KBM-7 (cell line): ENCODE measurements around the gene SLC24A3.
"Not testable (repeated sequence)": the region's sequence is repeated elsewhere in the genome, so short reads cannot be mapped to it uniquely, and the experiment has no call there.

ENCODE experiments used
- DNase-seq: peaks from one replicate; pipeline ENCODE4 v3.0.0-alpha.2; 2015
- in situ Hi-C: fragments of 300-500 bp; cut with MboI; formaldehyde crosslinking; loops from 2 replicates; pipeline ENCODE4 v1.14.3; 2020; ENCODE audit warnings: low sequenced_read_pairs, low pct_unique_long_range_greater_than_20kb, mixed read lengths

SLC24A3 gene

DNA sequence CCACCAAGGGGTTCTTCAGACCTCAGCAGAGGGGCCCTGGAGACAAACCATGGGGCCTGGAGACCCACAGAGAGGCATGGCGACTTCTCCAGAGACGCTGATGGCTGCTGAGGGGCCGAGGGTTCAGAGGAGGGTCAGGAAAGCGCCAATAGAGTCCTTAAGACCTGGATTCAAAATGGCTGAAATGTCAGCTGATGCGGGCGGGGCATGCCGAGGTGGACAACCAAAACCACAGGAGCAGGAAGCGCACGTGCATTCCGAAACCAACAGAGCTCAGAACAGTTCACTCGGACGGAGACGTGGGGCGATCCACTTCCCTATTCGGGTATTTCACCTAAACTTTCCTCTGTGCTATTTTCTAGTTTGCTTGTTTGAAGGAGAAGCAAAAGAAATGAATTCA, 445.7 kb downstream of the SLC24A3 start:
- in situ Hi-C loops: no loop called here
- DNase-seq: peak; percentile 37

DNA sequence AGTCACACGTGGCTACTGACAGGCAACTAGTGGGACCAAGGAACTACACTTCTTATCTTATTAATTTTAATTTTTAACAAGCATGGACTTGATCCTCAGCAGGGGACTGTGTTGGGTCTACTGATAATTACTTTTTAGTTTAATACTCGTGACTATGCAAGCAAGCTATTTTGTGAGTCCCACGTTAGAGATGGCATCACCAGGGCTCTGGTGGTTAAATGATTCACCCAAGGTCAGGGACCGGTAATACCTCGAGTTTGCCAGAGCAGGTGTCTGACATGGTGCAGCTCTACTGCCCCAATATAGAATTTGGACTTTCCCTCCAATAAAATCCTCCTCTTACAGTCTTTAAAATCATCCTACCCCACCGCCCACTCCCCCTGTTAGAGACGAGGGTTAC, 447.0 kb downstream of the SLC24A3 start:
- no peak for DNase-seq
- in situ Hi-C loops: no loop called here

DNA sequence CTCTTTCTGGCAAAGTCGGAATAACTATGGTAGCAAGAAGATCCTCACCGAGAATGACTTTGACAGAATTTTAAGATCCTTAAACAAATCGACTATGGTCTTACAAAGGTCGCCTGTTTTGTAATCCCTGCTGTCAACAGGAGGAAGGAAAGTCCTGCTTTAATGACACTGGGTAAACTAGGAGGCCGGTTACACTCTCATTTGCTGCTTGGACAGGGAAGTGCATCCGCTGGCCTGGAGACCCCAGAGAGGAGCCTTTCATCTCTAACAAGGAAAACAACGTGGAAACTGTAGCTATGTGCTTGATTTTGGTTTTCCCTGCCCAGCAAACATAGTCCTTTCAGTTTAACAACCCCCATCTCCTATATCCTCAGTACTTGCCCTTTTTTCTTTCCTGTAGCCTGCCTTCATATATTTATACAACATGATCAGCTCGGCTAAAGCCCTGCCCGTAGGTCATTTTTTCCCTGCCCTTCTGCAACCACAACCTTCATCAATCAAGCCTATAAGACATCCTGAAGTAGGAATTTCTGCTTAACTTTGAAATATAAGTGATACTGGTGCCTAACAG, 448.5 kb downstream of the SLC24A3 start:
- in situ Hi-C loops: no loop called here
- no peak for DNase-seq

DNA sequence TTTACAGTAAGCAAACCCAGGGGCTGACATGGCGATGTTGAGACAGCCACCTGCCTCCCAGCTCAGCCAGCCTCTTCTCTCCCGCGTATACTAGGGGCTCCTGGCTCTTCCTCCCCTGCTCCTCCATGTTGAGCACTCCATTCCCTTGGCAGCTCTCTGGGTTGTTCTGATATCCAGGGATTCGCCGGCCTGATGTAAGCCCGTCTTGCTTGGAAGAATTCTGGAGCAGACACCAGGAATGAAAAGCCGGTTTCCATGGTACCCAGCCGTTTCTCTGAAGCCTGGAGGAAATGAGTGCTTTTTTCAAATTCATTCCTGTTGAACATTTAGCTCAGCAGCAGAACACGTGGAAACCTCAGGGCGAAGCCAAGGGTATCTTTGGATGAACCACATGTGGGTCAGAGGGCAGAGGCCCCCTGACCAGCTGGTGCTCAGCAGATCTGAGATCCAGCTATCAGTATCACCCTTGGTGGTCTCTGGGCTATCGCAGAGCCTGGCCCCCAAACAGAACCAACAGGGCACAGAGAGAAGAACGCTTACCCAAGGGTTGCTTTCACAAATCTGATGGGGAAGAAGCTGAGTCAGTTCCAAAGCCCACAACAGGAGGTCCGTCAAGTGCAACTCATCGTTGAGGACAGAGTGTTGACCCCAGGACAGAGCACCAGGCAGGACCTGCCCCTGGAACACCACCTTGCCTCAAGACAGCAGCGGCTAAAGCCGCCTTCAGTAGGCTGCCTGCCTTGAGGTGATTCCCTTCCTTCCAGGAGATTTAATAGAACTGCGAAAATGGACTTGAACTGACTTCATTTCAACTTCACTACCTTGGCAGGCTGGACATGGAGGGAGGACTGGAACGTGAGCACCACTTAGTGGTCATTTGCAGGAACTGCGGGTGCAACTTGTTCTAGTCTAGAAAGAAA, 449.5 kb downstream of the SLC24A3 start:
- DNase-seq: peak; percentile 68
- in situ Hi-C loops: no loop called here

DNA sequence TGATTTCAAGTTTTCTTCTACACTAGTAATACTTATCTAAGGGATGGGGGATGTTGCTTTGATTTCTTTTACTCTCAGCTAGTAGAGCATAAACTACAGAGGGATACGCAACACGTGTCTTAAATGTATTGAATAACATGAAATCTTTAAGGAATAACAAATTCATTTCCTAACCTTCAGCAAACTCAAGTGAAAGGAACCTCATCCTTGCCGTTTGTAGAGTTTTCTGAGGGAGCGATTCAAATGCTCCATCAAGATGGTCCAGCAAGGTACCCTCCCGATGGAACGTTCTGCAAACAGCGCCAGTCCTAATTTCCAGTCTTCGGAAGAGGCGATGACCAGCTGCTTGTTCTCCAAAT, 450.2 kb downstream of the SLC24A3 start:
- in situ Hi-C loops: no loop called here
- DNase-seq: no peak

DNA sequence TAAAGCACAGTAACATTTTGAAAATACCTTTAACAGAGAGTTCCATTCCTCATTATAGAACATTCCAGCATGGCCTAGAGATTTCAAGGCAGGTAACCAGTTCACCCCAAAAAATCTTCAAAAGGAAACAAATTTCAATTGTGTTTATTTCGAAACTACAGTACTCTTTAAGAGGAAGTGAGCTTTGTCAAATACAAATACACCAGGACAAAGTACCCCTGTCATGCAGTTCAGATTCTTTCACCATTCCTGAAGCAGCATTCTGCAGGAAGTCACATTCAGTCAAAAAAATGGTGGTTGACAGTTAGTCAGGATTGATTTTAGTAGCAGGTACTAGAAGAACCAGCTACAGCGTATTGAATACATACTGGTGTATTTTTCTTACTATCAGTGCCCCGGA, 456.0 kb downstream of the SLC24A3 start:
- no peak for DNase-seq
- in situ Hi-C loops: no loop called here

DNA sequence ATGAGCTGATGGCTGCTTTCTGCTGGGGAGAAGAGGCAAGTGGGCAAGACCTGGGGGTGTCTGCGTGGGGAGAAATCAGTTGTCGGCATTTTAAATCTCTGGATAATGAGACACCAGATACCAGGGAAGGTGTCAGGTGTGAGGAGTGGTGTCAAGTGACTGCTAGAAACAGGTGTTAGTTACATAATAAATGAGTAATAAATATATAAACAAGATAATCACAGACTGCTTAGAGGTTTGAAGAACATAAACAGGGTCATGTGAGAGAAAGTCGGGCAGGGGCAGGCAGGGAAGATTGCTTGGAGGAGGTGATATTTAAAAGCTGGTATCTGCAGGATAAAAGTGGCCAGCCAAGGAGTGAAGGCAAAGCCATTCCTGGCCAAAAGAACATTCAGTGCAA, 458.4 kb downstream of the SLC24A3 start:
- in situ Hi-C loops: no loop called here
- DNase-seq: no peak

DNA sequence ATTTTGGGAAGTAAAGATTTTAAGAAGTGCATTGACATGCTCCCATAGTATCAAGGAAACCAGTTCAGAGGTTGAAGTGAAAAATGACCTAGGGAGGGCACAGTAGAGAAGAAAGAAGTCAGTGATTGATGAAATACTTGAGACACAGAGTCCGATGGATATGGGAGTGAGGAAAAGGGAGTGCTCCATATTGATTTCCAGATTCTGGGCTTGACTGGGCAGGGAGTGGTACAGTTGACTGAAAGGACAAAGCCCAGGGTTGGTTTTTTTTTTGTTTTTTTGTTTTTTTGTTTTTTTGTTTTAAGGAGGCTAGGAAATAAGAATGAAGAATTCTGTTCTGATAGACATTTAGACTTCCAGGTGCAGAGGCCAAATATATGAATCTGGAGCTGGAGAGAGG, 458.9 kb downstream of the SLC24A3 start:
- in situ Hi-C loops: no loop called here
- no peak for DNase-seq

DNA sequence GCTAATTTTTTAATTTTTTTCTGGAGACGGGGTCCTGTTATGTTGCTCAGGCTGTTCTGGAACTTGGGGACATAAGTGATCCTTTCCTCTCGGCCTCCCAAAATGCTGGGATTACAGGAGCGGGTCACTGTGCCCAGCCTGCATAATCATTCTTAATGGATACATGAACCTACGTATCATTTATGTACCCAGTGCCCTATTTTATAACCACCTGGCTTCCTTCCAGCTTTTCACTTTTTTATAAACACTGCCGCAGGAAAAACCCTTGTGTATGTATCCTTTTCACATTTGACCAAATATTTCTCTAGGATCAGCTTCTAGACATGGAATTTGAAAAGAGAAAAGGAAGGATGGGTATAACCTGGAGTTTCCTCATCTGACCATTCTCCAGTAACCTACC, 460.1 kb downstream of the SLC24A3 start:
- in situ Hi-C loops: no loop called here
- DNase-seq: no peak

DNA sequence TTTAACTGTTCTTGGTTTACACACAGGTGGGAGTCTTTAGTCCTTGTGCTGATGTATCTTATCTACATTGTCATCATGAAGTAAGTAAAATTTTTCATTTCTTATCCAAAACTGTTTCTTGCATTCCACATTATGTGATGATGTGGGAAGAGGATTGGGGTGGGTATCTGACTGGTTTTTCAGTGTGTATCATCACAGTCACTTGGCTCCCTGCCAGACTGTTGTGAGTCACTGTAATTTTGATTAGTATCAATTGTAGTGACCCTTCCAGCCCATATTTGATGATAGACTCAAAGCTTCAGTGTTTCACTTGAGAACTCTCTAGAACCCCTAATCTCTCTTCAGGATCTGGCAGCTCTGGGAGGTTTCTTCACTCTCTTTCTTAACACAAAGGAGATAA, 461.1 kb downstream of the SLC24A3 start:
- no peak for DNase-seq
- in situ Hi-C loops: no loop called here

DNA sequence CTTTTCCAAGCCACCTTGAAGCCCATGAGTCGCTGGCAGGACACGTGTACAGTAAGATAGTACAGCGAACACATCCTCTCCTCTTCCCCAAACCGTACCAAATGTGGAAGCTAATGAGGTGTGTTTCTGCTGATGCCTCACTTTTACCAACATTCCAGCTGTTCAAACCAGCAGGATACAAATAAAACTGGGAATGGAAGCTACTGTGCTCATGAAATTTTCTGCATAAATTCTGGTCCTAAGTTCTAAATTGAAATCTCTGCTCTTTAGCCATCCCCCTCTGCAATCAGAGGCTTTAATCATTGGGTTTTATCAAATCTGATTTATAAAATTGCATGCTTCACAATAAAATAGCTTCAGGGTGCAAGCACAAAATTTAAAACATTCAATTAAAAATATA, 463.8 kb downstream of the SLC24A3 start:
- no peak for DNase-seq
- in situ Hi-C loops: no loop called here

DNA sequence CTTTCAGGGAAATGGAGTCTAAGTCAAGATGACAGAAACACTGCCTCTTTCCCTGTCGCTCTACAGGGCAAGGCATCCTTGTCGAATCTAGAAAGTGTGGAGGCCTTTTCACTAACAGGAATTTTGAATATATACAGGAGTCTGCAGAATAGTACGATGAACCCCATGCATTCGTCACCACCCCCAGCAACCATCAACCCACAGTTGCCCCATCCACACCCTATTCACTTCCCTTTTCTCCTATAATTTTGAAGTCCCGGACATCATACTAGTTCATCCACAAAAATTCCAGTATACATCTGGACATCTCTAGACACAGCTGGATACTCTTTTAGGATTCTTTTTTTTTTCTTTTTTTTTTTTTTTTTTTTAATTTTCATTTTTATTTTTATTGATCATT, 464.9 kb downstream of the SLC24A3 start:
- no peak for DNase-seq
- in situ Hi-C loops: no loop called here

DNA sequence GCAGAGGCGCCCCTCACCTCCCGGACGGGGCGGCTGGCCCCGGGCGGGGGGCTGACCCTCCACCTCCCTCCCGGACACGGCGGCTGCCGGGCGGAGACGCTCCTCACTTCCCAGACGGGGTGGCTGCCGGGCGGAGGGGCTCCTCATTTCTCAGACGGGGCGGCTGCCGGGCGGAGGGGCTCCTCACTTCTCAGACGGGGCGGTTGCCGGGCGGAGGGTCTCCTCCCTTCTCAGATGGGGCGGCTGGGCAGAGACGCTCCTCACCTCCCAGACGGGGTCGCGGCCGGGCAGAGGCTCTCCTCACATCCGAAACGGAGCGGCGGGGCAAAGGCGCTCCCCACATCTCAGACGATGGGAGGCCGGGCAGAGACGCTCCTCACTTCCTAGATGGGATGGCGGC, 466.1 kb downstream of the SLC24A3 start:
- in situ Hi-C loops, DNase-seq: not testable (repeated sequence)

DNA sequence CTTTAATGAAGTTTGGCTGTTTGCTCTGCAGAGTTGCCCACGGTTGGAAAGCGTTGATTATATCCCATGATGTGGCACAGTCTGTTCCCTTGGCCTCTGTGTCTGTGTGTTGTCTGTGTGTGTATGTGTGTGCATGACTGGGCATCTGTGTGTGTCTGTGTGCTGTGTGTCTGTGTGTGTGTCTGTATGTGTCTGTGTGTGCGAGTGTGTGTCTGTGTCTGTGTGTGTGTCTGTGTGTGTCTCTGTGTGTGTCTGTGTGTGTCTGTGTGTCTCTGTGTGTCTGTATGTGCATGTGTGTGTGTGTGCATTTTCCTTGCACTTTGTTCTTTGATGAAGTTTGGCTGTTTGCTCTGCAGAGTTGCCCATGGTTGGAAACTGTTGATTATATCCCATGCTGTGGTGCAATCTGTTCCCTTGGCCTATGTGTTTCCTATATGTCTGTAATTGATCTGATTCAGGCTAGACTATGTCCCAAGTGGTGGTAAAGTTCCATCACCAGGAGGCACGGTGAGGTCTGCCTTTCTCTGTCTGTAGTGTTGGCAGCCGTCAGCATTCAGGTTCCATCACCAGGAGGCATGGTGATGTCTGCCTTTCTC, 467.6 kb downstream of the SLC24A3 start:
- in situ Hi-C loops: no loop called here
- DNase-seq: no peak

DNA sequence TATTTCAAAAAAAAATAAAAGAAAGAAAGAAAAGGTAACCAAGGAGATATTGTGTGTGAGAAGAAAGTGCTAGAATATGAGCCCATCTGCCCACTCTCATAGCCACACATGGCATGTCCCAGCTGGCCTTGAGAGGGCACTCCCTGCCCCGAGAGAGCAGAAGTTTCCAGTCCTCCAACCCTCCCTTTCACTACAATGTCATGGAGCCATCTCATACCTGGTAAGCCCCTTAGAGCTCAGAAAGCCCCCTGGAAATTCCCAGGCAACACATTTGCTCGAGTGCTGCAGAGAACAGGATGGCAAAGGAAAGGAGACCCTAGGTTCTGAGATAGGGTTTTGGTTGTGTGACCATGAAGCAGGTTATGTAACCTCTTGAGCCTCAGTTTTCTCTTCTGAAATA, 469.8 kb downstream of the SLC24A3 start:
- no peak for DNase-seq
- in situ Hi-C loops: no loop called here

DNA sequence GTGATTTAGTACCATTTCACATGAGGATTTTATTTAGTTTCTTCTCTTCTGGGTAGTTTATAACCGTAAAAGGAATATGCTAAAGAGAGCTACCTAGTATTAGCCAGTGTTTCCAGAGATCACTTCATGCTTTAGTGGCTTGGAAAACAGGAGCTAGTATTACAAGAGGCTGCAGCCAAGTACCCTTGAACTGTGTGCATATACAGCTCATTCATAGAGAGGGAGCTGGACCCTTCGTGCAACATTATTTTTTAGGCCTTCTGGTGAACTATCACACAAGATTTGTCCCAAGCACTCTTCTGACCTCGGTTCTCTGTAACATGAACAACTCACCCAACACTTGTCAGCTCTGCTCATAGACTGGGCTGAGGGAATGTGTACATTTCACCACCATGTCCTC, 470.7 kb downstream of the SLC24A3 start:
- DNase-seq: no peak
- in situ Hi-C loops: no loop called here

DNA sequence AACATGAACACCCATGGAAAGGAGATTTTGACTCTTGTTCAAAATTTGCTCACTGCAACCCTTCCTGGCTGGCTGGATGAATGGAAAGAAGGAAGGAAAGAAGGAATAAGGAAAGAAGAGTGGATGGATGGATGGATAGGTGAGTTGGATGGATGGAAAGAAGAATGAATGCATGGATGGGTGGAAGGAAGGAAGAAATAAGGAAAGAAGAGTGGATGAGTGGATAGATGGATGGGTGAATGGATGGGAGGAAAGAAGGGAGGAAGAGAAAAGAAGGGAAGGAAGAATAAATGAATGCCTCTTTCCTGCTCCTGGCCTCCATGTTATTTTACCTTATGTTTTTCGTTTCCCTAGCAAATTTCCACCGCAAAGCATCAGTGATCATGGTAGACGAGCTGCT, 471.4 kb downstream of the SLC24A3 start:
- in situ Hi-C loops: no loop called here
- DNase-seq: no peak

DNA sequence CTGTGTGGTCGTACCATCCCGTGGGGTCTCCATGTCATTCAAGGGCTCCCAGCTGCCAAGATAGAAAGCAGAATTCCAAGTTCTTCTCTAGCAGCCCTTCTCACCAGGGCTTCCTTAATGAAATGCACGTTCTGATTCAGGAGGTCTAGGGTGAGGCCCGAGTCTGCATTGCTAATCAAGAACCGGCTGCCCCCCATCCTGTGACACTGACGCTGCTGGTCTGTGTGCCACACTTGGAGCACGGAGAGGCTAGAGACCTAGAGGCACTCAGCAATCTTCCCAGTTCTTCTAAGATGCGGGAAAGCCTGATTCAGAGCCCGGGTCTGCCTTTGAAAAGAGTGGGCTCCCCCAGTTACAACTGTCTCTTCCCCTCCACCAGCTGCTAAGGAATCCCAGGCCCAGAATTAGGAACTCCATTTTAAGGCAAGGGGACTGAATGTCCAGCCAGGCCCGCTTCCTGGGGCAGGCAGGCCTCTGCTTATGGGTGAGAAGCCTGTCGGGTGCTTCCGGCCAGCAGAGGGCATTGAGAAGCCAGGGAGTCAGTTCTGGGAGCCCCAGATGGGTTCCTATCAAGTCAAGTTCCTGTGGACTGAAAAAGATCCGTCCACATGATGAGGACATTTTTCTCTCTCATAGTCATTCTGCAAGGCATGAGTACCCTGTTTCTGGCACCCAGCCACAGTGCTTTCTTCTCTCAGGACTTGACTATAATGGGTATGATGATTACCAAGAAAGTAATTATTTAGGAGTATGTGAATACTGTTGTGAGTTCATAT, 475.8 kb downstream of the SLC24A3 start:
- in situ Hi-C loops: no loop called here
- DNase-seq: no peak

DNA sequence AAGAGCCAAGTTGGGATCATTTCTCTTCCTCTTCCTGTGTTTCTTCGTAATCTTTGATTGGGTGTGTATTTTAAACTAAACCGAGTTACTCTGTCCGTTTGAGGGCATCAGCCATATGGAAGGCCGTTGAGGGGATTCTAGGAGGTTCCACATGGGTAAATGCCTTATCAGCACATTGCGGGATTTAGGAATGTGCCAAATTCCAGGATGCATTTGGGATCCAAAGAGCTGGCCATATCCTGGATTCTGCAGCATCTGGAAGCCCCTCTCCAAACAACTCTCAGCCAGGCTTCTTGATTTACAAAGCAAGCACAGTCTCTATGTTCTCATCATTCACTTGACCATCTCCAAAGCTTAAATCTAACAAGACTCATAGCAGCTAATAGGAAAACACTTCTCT, 478.0 kb downstream of the SLC24A3 start:
- no peak for DNase-seq
- in situ Hi-C loops: no loop called here

DNA sequence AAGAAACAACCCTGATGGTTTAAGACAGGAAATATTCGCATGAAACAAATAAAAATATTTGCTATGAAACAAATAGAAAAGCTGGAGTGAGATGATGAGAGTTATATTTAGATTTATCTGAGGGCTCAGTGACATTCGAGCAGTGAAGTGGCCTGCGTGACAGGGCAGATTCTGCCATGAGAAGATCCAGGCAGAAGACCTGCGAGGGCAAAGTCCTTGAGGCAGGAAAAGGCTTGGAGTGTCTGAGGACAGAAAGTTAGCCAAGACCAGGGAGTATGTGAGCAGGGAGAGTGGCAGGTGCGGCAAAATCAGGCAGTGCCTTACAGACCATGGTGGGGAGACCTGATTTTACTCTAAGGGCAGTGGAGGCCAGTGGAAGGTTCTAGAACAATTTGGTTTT, 478.7 kb downstream of the SLC24A3 start:
- in situ Hi-C loops: no loop called here
- no peak for DNase-seq
